CD4-positive, alpha-beta memory T cell (primary cell): ENCODE measurements around the gene FBL. TPM values are rescaled to one million over a fixed set of nuclear protein-coding genes. Genes with fewer than 3 reads are reported as not detected.

ENCODE experiments used
- CTCF ChIA-PET: fragments of 350-600 bp; sonication (Branson Sonifier 250); formaldehyde crosslinking; loops from one replicate; lab custom pipeline; 2021; ENCODE audit warnings: inconsistent platforms; ENCODE audit not compliant: partially characterized antibody; lab: Charles Lee
- POLR2A ChIA-PET: fragments of 350-600 bp; sonication (Branson Sonifier 250); formaldehyde crosslinking; loops from one replicate; lab custom pipeline; 2021; ENCODE audit not compliant: partially characterized antibody; lab: Charles Lee
- DNase-seq, 5 donors: peaks; one replicate each; pipeline versions ENCODE4 v3.0.0 to v3.0.0-alpha.2; 2020 to 2022; ENCODE audit warnings: mixed read lengths in 1 of 5
- H3K27ac ChIP-seq: one replicate; pipeline ENCODE4 v1.7.0; 2013; ENCODE audit warnings: low read depth, low read length
- H3K27me3 ChIP-seq: 2 replicates; pipeline ENCODE4 v1.7.0; 2013; ENCODE audit warnings: mild to moderate bottlenecking, low read length, moderate library complexity; ENCODE audit not compliant: insufficient read depth
- H3K36me3 ChIP-seq: 2 replicates; pipeline ENCODE4 v1.7.0; 2013; ENCODE audit warnings: mild to moderate bottlenecking, low read length, moderate library complexity; ENCODE audit not compliant: insufficient read depth
- H3K4me1 ChIP-seq: 2 replicates; pipeline ENCODE4 v1.7.0; 2013; ENCODE audit warnings: mild to moderate bottlenecking, low read length, moderate library complexity; ENCODE audit not compliant: insufficient read depth
- H3K4me3 ChIP-seq, 2 donors: one replicate each; pipeline ENCODE4 v1.7.0; 2013; ENCODE audit warnings: low read length in 2 of 2, mild to moderate bottlenecking in 1 of 2
- H3K9me3 ChIP-seq, 2 donors: one replicate each; pipeline ENCODE4 v1.7.0; 2013; ENCODE audit warnings: low read length in 2 of 2, control low read depth in 1 of 2; ENCODE audit not compliant: control insufficient read depth in 1 of 2
- H3K27ac Mint-ChIP-seq, 7 donors: one replicate each; pipeline ENCODE4 v1.8.0; 2020 to 2021; ENCODE audit warnings: mixed read lengths in 7 of 7, mild to moderate bottlenecking in 6 of 7, inconsistent platforms in 3 of 7, moderate library complexity in 3 of 7
- H3K27me3 Mint-ChIP-seq, 2 donors: one replicate each; pipeline ENCODE4 v1.8.0; 2020 to 2021; ENCODE audit warnings: mixed read lengths in 2 of 2
- H3K36me3 Mint-ChIP-seq, 2 donors: one replicate each; pipeline ENCODE4 v1.8.0; 2020 to 2021; ENCODE audit warnings: mixed read lengths in 2 of 2, inconsistent platforms in 1 of 2, mild to moderate bottlenecking in 1 of 2
- H3K4me1 Mint-ChIP-seq, 4 donors: one replicate each; pipeline ENCODE4 v1.8.0; 2020 to 2021; ENCODE audit warnings: mixed read lengths in 4 of 4, mild to moderate bottlenecking in 1 of 4
- H3K4me3 Mint-ChIP-seq, 8 donors: one replicate each; pipeline ENCODE4 v1.8.0; 2020 to 2021; ENCODE audit warnings: mixed read lengths in 8 of 8, mild to moderate bottlenecking in 7 of 8, moderate library complexity in 6 of 8, inconsistent platforms in 3 of 8
- H3K9me3 Mint-ChIP-seq, 8 donors: one replicate each; pipeline ENCODE4 v1.8.0; 2020 to 2021; ENCODE audit warnings: mixed read lengths in 8 of 8, mild to moderate bottlenecking in 5 of 8, inconsistent platforms in 3 of 8, moderate library complexity in 1 of 8
- intact Hi-C: fragments of 100-400 bp; cut with micrococcal nuclease; formaldehyde crosslinking; loops from one replicate; pipeline ENCODE4 v1.15.1; 2023
- polyA plus RNA-seq, 2 donors: library from polyadenylated mRNA; unstranded; fragments of 300-500 nt; fragmentation: Illumina TruSeq; gene quantifications; one replicate each; pipeline ENCODE4 v1.2.3, GENCODE V29; 2021
- total RNA-seq, 2 experiments: library from RNA; stranded (reverse); gene quantifications; one replicate each; pipeline ENCODE4 v1.2.3, GENCODE V29; 2021

The FBL gene
- total and polyA plus RNA-seq, 4 experiments from 2014 or later = 173 to 295 (median 228) TPM

GRCh38 chr19:39867133-39867532, 21.0 kb upstream of the FBL start:
- Histone ChIP-seq H3K36me3 (no peaks in the 10 kb centered on the region), H3K9me3 (no peaks in the 10 kb centered on the region), H3K27me3 (no peaks in the 10 kb centered on the region), H3K27ac (no peak overlapping the region), H3K4me1 (no peaks in the 10 kb centered on the region), H3K4me3 (no peak overlapping the region)
- CTCF ChIA-PET = no interaction called here
- intact Hi-C loops = no loop called here
- DNase-seq = no peak
- Mint-ChIP-seq H3K4me3 (no peak overlapping the region), H3K9me3 (no peaks in the 10 kb centered on the region), H3K36me3 (peaks cover 18 to 20% of the 10 kb centered on the region in 2 donors), H3K4me1 (no peaks in the 10 kb centered on the region), H3K27ac (no peak overlapping the region), H3K27me3 (no peaks in the 10 kb centered on the region)
- POLR2A ChIA-PET = no interaction called here

GRCh38 chr19:39865953-39866352, 19.8 kb upstream of the FBL start:
- Histone ChIP-seq H3K27ac (no peak overlapping the region), H3K4me1 (no peaks in the 10 kb centered on the region), H3K36me3 (no peaks in the 10 kb centered on the region), H3K4me3 (no peak overlapping the region), H3K9me3 (no peaks in the 10 kb centered on the region), H3K27me3 (no peaks in the 10 kb centered on the region)
- CTCF ChIA-PET = no interaction called here
- intact Hi-C loops = no loop called here
- Mint-ChIP-seq H3K4me1 (no peaks in the 10 kb centered on the region), H3K4me3 (no peak overlapping the region), H3K36me3 (peaks cover 18% of the 10 kb centered on the region in 2 donors), H3K9me3 (no peaks in the 10 kb centered on the region), H3K27ac (no peak overlapping the region), H3K27me3 (no peaks in the 10 kb centered on the region)
- POLR2A ChIA-PET = no interaction called here
- no peak for DNase-seq

- Histone ChIP-seq H3K27ac (no peak overlapping the region), H3K4me3 (no peak overlapping the region), H3K9me3 (no peaks in the 10 kb centered on the region), H3K27me3 (no peaks in the 10 kb centered on the region), H3K4me1 (no peaks in the 10 kb centered on the region), H3K36me3 (no peaks in the 10 kb centered on the region)
- no peaks in the 10 kb centered on the region for H3K27me3 Mint-ChIP-seq
- CTCF ChIA-PET = no interaction called here
- DNase-seq = no peak
- POLR2A ChIA-PET = no interaction called here
- no peaks in the 10 kb centered on the region for H3K4me1 Mint-ChIP-seq
- H3K9me3 Mint-ChIP-seq = no peaks in the 10 kb centered on the region
- intact Hi-C loops = no loop called here
- H3K36me3 Mint-ChIP-seq = peaks cover 18% of the 10 kb centered on the region in 2 donors
- H3K4me3 Mint-ChIP-seq = no peak overlapping the region
- H3K27ac Mint-ChIP-seq = no peak overlapping the region
These were observed 19.0 kb upstream of the FBL start for GRCh38 chr19:39865186-39865585.

- CTCF ChIA-PET = no interaction called here
- H3K4me1 ChIP-seq = no peaks in the 10 kb centered on the region
- no peak for DNase-seq
- H3K27me3 Mint-ChIP-seq = no peaks in the 10 kb centered on the region
- H3K36me3 ChIP-seq = no peaks in the 10 kb centered on the region
- no peaks in the 10 kb centered on the region for H3K9me3 Mint-ChIP-seq
- no peaks in the 10 kb centered on the region for H3K9me3 ChIP-seq
- H3K27me3 ChIP-seq = no peaks in the 10 kb centered on the region
- H3K27ac Mint-ChIP-seq = no peak overlapping the region
- no peaks in the 10 kb centered on the region for H3K4me1 Mint-ChIP-seq
- intact Hi-C loops = no loop called here
- peaks cover 18% of the 10 kb centered on the region in 2 donors for H3K36me3 Mint-ChIP-seq
- H3K4me3 ChIP-seq = no peak overlapping the region
- no peak overlapping the region for H3K27ac ChIP-seq
- POLR2A ChIA-PET = no interaction called here
- H3K4me3 Mint-ChIP-seq = no peak overlapping the region
These were observed 17.9 kb upstream of the FBL start for GRCh38 chr19:39864118-39864517.

- H3K4me3 Mint-ChIP-seq = peak overlapping the region in 2 of 8 donors; percentile 64 to 69
- H3K27me3 ChIP-seq = no peaks in the 10 kb centered on the region
- intact Hi-C loops = no loop called here
- H3K27me3 Mint-ChIP-seq = peaks cover 0 to 1% of the 10 kb centered on the region in 2 donors
- DNase-seq = peak in 2 of 5 donors; percentile 78 to 84
- H3K9me3 Mint-ChIP-seq = peaks cover 0 to 4% (median 0%) of the 10 kb centered on the region in 8 donors
- H3K4me1 Mint-ChIP-seq = peaks cover 0 to 8% (median 0%) of the 10 kb centered on the region in 4 donors
- ChIA-PET POLR2A (no interaction called here), CTCF (no interaction called here)
- peak overlapping the region in 3 of 7 donors; percentile 57 to 88 (median 83) for H3K27ac Mint-ChIP-seq
- no peaks in the 10 kb centered on the region for H3K4me1 ChIP-seq
- H3K36me3 ChIP-seq = no peaks in the 10 kb centered on the region
- H3K4me3 ChIP-seq = no peak overlapping the region
- H3K27ac ChIP-seq = no peak overlapping the region
- H3K9me3 ChIP-seq = no peaks in the 10 kb centered on the region
- H3K36me3 Mint-ChIP-seq = peaks cover 0 to 3% of the 10 kb centered on the region in 2 donors
These were observed 12.4 kb upstream of the FBL start for GRCh38 chr19:39858541-39858940.

GRCh38 chr19:39852882-39853281, 6.7 kb upstream of the FBL start:
- POLR2A ChIA-PET = no interaction called here
- Histone ChIP-seq H3K27ac (no peak overlapping the region), H3K4me3 (no peak overlapping the region), H3K27me3 (no peaks in the 10 kb centered on the region), H3K4me1 (no peaks in the 10 kb centered on the region), H3K9me3 (no peaks in the 10 kb centered on the region), H3K36me3 (no peaks in the 10 kb centered on the region)
- H3K27me3 Mint-ChIP-seq = no peaks in the 10 kb centered on the region
- CTCF ChIA-PET = no interaction called here
- no peak overlapping the region for H3K27ac Mint-ChIP-seq
- intact Hi-C loops = no loop called here
- H3K36me3 Mint-ChIP-seq = no peaks in the 10 kb centered on the region
- H3K4me1 Mint-ChIP-seq = peaks cover 0 to 2% (median 0%) of the 10 kb centered on the region in 4 donors
- no peak for DNase-seq
- no peaks in the 10 kb centered on the region for H3K9me3 Mint-ChIP-seq
- no peak overlapping the region for H3K4me3 Mint-ChIP-seq

- intact Hi-C loops = no loop called here
- H3K9me3 Mint-ChIP-seq = no peaks in the 10 kb centered on the region
- no peak overlapping the region for H3K4me3 Mint-ChIP-seq
- H3K27ac Mint-ChIP-seq = no peak overlapping the region
- no peaks in the 10 kb centered on the region for H3K9me3 ChIP-seq
- no peaks in the 10 kb centered on the region for H3K36me3 ChIP-seq
- no peak for DNase-seq
- H3K27me3 ChIP-seq = no peaks in the 10 kb centered on the region
- no peak overlapping the region for H3K27ac ChIP-seq
- ChIA-PET CTCF (no interaction called here), POLR2A (no interaction called here)
- peaks cover 8 to 17% (median 10%) of the 10 kb centered on the region in 4 donors for H3K4me1 Mint-ChIP-seq
- H3K4me1 ChIP-seq = peaks cover 8% of the 10 kb centered on the region
- H3K36me3 Mint-ChIP-seq = peaks cover 0 to 3% of the 10 kb centered on the region in 2 donors
- H3K4me3 ChIP-seq = no peak overlapping the region
- no peaks in the 10 kb centered on the region for H3K27me3 Mint-ChIP-seq
These were observed 4.7 kb upstream of the FBL start for GRCh38 chr19:39850892-39851291.
